GM12872 (cell line): Measurements from ENCODE around the gene TP63.

Source experiments
- CTCF ChIP-seq: IDR thresholded peaks from 3 replicates; pipeline ENCODE4 v1.5.1; 2011; ENCODE audit warnings: low read depth, mild to moderate bottlenecking, low read length, moderate library complexity; ENCODE audit not compliant: insufficient read depth

The TP63 gene

GRCh38 chr3:189771842-189772450 lies 140.8 kb downstream of the TP63 start:
- TF ChIP-seq CTCF = no peak

- TF ChIP-seq CTCF = no peak
Measured at GRCh38 chr3:189772584-189772983, 141.4 kb downstream of the TP63 start.

GRCh38 chr3:189773056-189773455 lies 141.9 kb downstream of the TP63 start:
- no peak for TF ChIP-seq CTCF

GRCh38 chr3:189776149-189776824 lies 145.1 kb downstream of the TP63 start:
- no peak for TF ChIP-seq CTCF

GRCh38 chr3:189778340-189778950 lies 147.3 kb downstream of the TP63 start:
- TF ChIP-seq CTCF = no peak

- no peak for TF ChIP-seq CTCF
Measured at GRCh38 chr3:189779166-189779565, 148.0 kb downstream of the TP63 start.

GRCh38 chr3:189780546-189781270 lies 149.5 kb downstream of the TP63 start:
- TF ChIP-seq CTCF = no peak
